Mesendoderm (in vitro differentiated cells): ENCODE results near the gene GPT2.
A peak's percentile ranks its signal among the peaks of the same experiment; 100 is the strongest.

Experiments
- DNase-seq: peaks from one replicate; pipeline ENCODE4 v3.0.0; 2013
- H2AK5ac ChIP-seq: 2 replicates; pipeline ENCODE4 v1.6.1; 2013; ENCODE audit warnings: low read length, inconsistent platforms
- H2BK120ac ChIP-seq: 2 replicates; pipeline ENCODE4 v1.6.1; 2013; ENCODE audit warnings: low read depth, mild to moderate bottlenecking, low read length, moderate library complexity, mixed read lengths
- H2BK15ac ChIP-seq: replicated peaks from 2 replicates; pipeline ENCODE4 v1.6.1; 2013; ENCODE audit warnings: low read depth, mild to moderate bottlenecking, moderate library complexity
- H2BK5ac ChIP-seq: 2 replicates; pipeline ENCODE4 v1.6.1; 2013; ENCODE audit warnings: low read length, inconsistent platforms
- H3K18ac ChIP-seq: 2 replicates; pipeline ENCODE4 v1.6.1; 2013; ENCODE audit warnings: mild to moderate bottlenecking, low read length, mixed read lengths
- H3K23ac ChIP-seq: one replicate; pipeline ENCODE4 v1.6.1; 2013; ENCODE audit warnings: low read length
- H3K27ac ChIP-seq: 2 replicates; pipeline ENCODE4 v1.5.1; 2013; ENCODE audit warnings: low read depth, mild to moderate bottlenecking, inconsistent platforms, low read length, moderate library complexity
- H3K27me3 ChIP-seq: 2 replicates; pipeline ENCODE4 v1.6.1; 2013; ENCODE audit warnings: low read length, control low read depth, mild to moderate bottlenecking, inconsistent platforms; ENCODE audit not compliant: insufficient read depth, poor library complexity
- H3K36me3 ChIP-seq: 2 replicates; pipeline ENCODE4 v1.6.1; 2013; ENCODE audit warnings: low read length, inconsistent platforms; ENCODE audit not compliant: control insufficient read depth, insufficient read depth
- H3K4ac ChIP-seq: one replicate; pipeline ENCODE4 v1.6.1; 2013; ENCODE audit warnings: low read depth, mild to moderate bottlenecking, low read length, moderate library complexity
- H3K4me1 ChIP-seq: 2 replicates; pipeline ENCODE4 v1.6.1; 2013; ENCODE audit warnings: low read depth, low read length, inconsistent platforms; ENCODE audit not compliant: control insufficient read depth
- H3K4me2 ChIP-seq: 2 replicates; pipeline ENCODE4 v1.6.1; 2013; ENCODE audit warnings: low read length
- H3K4me3 ChIP-seq: 2 replicates; pipeline ENCODE4 v1.5.1; 2013; ENCODE audit warnings: mild to moderate bottlenecking, low read length
- H3K56ac ChIP-seq: one replicate; pipeline ENCODE4 v1.6.1; 2013; ENCODE audit warnings: low read length
- H3K79me1 ChIP-seq: 2 replicates; pipeline ENCODE4 v1.6.1; 2013; ENCODE audit warnings: low read length, inconsistent platforms
- H3K79me2 ChIP-seq: 2 replicates; pipeline ENCODE4 v1.6.1; 2013; ENCODE audit warnings: mild to moderate bottlenecking, low read length; ENCODE audit not compliant: control insufficient read depth, insufficient read depth
- H3K9ac ChIP-seq: 2 replicates; pipeline ENCODE4 v1.6.1; 2013; ENCODE audit warnings: low read length, inconsistent platforms
- H4K5ac ChIP-seq: one replicate; pipeline ENCODE4 v1.6.1; 2013; ENCODE audit warnings: low read length
- H4K8ac ChIP-seq: one replicate; pipeline ENCODE4 v1.6.1; 2013; ENCODE audit warnings: low read depth, mild to moderate bottlenecking, control low read depth, low read length, moderate library complexity
- WGBS: extraction: QIAGEN DNeasy Blood & Tissue Kit; methylation state at CpG from one replicate; pipeline ENCODE4 v1.1.7; 2013; ENCODE audit warnings: low lambda C conversion rate, missing lambda C conversion rate; ENCODE audit not compliant: insufficient coverage; ENCODE audit errors: extremely low coverage; 5-methylcytosine and 5-hydroxymethylcytosine counted together

GPT2 gene

GRCh38 chr16:46873201-46873600 is 11.0 kb upstream of the GPT2 start:
- Histone ChIP-seq H3K56ac (no peak overlapping the region), H4K5ac (no peak overlapping the region), H3K23ac (no peak overlapping the region), H3K27ac (no peak overlapping the region), H2AK5ac (no peak overlapping the region), H3K18ac (no peak overlapping the region), H4K8ac (no peak overlapping the region), H3K36me3 (no peaks in the 10 kb centered on the region), H3K4me1 (peaks cover 3% of the 10 kb centered on the region), H2BK15ac (no peak overlapping the region), H2BK120ac (no peak overlapping the region), H3K4me2 (no peak overlapping the region), H3K79me1 (no peaks in the 10 kb centered on the region), H2BK5ac (no peak overlapping the region), H3K79me2 (no peaks in the 10 kb centered on the region), H3K4ac (no peak overlapping the region), H3K9ac (no peak overlapping the region), H3K4me3 (no peak overlapping the region), H3K27me3 (no peaks in the 10 kb centered on the region)
- no CpG with 5 or more reads among the region's 3 CpGs for WGBS
- DNase-seq: no peak

GRCh38 chr16:46875243-46875642 is 8.9 kb upstream of the GPT2 start:
- Histone ChIP-seq H2BK15ac (no peak overlapping the region), H4K8ac (no peak overlapping the region)

GRCh38 chr16:46882304-46882939 is 1.7 kb upstream of the GPT2 start:
- Histone ChIP-seq H3K4me2 (no peak overlapping the region), H3K36me3 (no peaks in the 10 kb centered on the region), H3K79me1 (peaks cover 9% of the 10 kb centered on the region), H3K79me2 (peaks cover 26% of the 10 kb centered on the region), H2BK120ac (no peak overlapping the region), H2BK15ac (no peak overlapping the region), H4K5ac (no peak overlapping the region), H3K27ac (no peak overlapping the region), H2BK5ac (no peak overlapping the region), H3K4me3 (no peak overlapping the region), H3K4ac (no peak overlapping the region), H3K23ac (no peak overlapping the region), H3K4me1 (peaks cover 19% of the 10 kb centered on the region), H3K18ac (no peak overlapping the region), H3K56ac (no peak overlapping the region), H3K9ac (no peak overlapping the region), H2AK5ac (no peak overlapping the region), H4K8ac (no peak overlapping the region), H3K27me3 (no peaks in the 10 kb centered on the region)
- no CpG with 5 or more reads among the region's 9 CpGs for WGBS
- no peak for DNase-seq

More at GRCh38 chr16:46875243-46875642, 8.9 kb upstream of the GPT2 start:
- H3K4me2 ChIP-seq: no peak overlapping the region
- no peak overlapping the region for H3K27ac ChIP-seq
- H2BK5ac ChIP-seq: no peak overlapping the region
- peaks cover 3% of the 10 kb centered on the region for H3K4me1 ChIP-seq
- DNase-seq: no peak
- no peak overlapping the region for H2AK5ac ChIP-seq
- H3K27me3 ChIP-seq: no peaks in the 10 kb centered on the region
- H3K23ac ChIP-seq: no peak overlapping the region
- H3K18ac ChIP-seq: no peak overlapping the region
- no peaks in the 10 kb centered on the region for H3K36me3 ChIP-seq
- H3K4ac ChIP-seq: no peak overlapping the region
- H2BK120ac ChIP-seq: no peak overlapping the region
- WGBS: no CpG with 5 or more reads among the region's 8 CpGs
- no peak overlapping the region for H3K9ac ChIP-seq
- no peaks in the 10 kb centered on the region for H3K79me1 ChIP-seq
- H3K56ac ChIP-seq: no peak overlapping the region
- no peak overlapping the region for H4K5ac ChIP-seq
- H3K79me2 ChIP-seq: no peaks in the 10 kb centered on the region
- no peak overlapping the region for H3K4me3 ChIP-seq

- Histone ChIP-seq H3K79me1 (peaks cover 11% of the 10 kb centered on the region), H3K56ac (peak overlapping the region; percentile 93), H3K4me2 (no peak overlapping the region), H3K4ac (peak overlapping the region; percentile 22), H4K8ac (no peak overlapping the region), H3K4me3 (no peak overlapping the region), H3K4me1 (peaks cover 19% of the 10 kb centered on the region), H3K79me2 (peaks cover 30% of the 10 kb centered on the region), H3K23ac (no peak overlapping the region), H2AK5ac (no peak overlapping the region), H2BK120ac (no peak overlapping the region), H3K36me3 (no peaks in the 10 kb centered on the region), H2BK5ac (no peak overlapping the region), H3K27me3 (no peaks in the 10 kb centered on the region), H3K27ac (peak overlapping the region; percentile 75), H4K5ac (no peak overlapping the region), H3K18ac (peak overlapping the region; percentile 10), H3K9ac (no peak overlapping the region), H2BK15ac (no peak overlapping the region)
- no peak for DNase-seq
- WGBS: no CpG with 5 or more reads among the region's 6 CpGs
Measured at GRCh38 chr16:46882940-46883307, 1.2 kb upstream of the GPT2 start.

DNA sequence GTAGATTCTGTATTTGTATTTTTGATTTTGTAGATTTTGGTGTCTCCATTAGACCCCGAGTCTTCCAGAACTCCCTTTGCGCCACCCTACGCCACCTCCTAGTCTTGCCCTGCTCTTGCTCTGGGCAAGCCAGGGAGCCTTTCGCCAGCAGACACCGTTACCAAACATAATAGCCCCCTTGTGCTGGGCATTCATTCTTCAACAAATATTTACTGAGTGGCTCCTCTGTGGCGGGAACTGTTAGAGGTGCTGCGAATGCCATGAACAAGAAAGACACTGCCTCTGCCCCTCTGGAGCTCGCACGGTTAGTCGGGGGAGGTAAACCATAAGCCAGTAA is 841 bp upstream of the GPT2 start:
- Histone ChIP-seq H2BK15ac (no peak overlapping the region), H2BK5ac (no peak overlapping the region), H3K79me2 (peaks cover 33% of the 10 kb centered on the region), H3K4me2 (peak overlapping the region; percentile 90), H3K23ac (no peak overlapping the region), H4K5ac (peak overlapping the region; percentile 50), H3K9ac (peak overlapping the region; percentile 83), H3K27ac (peak overlapping the region; percentile 75), H3K27me3 (no peaks in the 10 kb centered on the region), H2BK120ac (no peak overlapping the region), H2AK5ac (peak overlapping the region; percentile 13), H3K18ac (peak overlapping the region; percentile 10), H3K4me3 (peak overlapping the region; percentile 57), H3K79me1 (peaks cover 12% of the 10 kb centered on the region), H3K4ac (peak overlapping the region; percentile 22), H3K4me1 (peaks cover 19% of the 10 kb centered on the region), H4K8ac (peak overlapping the region; percentile 30), H3K36me3 (no peaks in the 10 kb centered on the region), H3K56ac (peak overlapping the region; percentile 93)
- WGBS: no CpG with 5 or more reads among the region's 10 CpGs
- DNase-seq: no peak
